HepG2 (cell line): ENCODE results near the gene OR51F1. TPM values are rescaled to one million over a fixed set of nuclear protein-coding genes. Genes with fewer than 3 reads are reported as not detected.

Experiments
- ATAC-seq: fragments of 200-7000 bp; cut with Tn5 transposase; 3 replicates; pipeline ENCODE4 v1.9.1; 2020; ENCODE audit warnings: mild to moderate bottlenecking, moderate library complexity
- Bru-seq: library from RNA; stranded (reverse); fragments of 400-500 nt; gene quantifications from one replicate; lab custom pipeline; 2021; lab: Mats Ljungman, UMichigan
- BruChase-seq, 2 experiments: library from RNA; stranded (reverse); fragments of 400-500 nt; gene quantifications; one replicate each; lab custom pipeline; 2021; lab: Mats Ljungman, UMichigan
- BruUV-seq: library from RNA; stranded (reverse); fragments of 400-500 nt; replicated peaks from 2 replicates; lab custom pipeline; 2021; lab: Mats Ljungman, UMichigan
- CTCF ChIA-PET: fragments of 300-600 bp; formaldehyde crosslinking; extraction: SDS; loops from one replicate; lab custom pipeline; 2021; ENCODE audit warnings: low total read pairs, inconsistent platforms, low intra/inter-chr PET ratio; lab: Yijun Ruan, JAX
- POLR2A ChIA-PET: fragments of 350-600 bp; sonication (Branson Sonifier 250); formaldehyde crosslinking; loops from one replicate; lab custom pipeline; 2020; ENCODE audit warnings: antibody characterized with exemption, inconsistent platforms; lab: Yijun Ruan, JAX
- DNase-seq: peaks from one replicate; pipeline ENCODE4 v3.0.0-alpha.2; 2015; ENCODE audit warnings: low spot score
- FAIRE-seq: peaks from 3 replicates; lab custom pipeline; 2011; peaks lifted over from hg19 to GRCh38; lab: Jason Lieb, UNC
- H2AFZ ChIP-seq: one replicate; pipeline ENCODE4 v1.6.1; 2011; ENCODE audit warnings: low read length, inconsistent platforms
- H3K27ac ChIP-seq: fragments of 300-600 bp; 3 replicates; pipeline ENCODE4 v1.8.0; 2011; ENCODE audit warnings: mixed run types, mild to moderate bottlenecking, mixed read lengths, low read length, inconsistent platforms; ENCODE audit not compliant: insufficient read depth; ENCODE audit errors: extremely low read length
- H3K27me3 ChIP-seq, 2 experiments: fragments of 200-600 bp in 1 of 2; 2 replicates in 1 of 2; 3 replicates in 1 of 2; pipeline versions ENCODE4 v1.6.0 to v1.8.0; 2011; ENCODE audit warnings: low read length in 2 of 2, mild to moderate bottlenecking in 2 of 2, moderate library complexity in 2 of 2, inconsistent platforms in 1 of 2; ENCODE audit not compliant: insufficient read depth in 2 of 2, control insufficient read depth in 1 of 2
- H3K36me3 ChIP-seq, 2 experiments: fragments of 200-600 bp in 1 of 2; replicated peaks in 1 of 2; 2 replicates in 1 of 2; 3 replicates in 1 of 2; pipeline versions ENCODE4 v1.5.1 to v1.8.0; 2011; ENCODE audit warnings: low read length in 2 of 2, inconsistent platforms in 1 of 2; ENCODE audit not compliant: insufficient read depth in 2 of 2, control insufficient read depth in 1 of 2
- H3K4me1 ChIP-seq: 2 replicates; pipeline ENCODE4 v1.5.1; 2012; ENCODE audit warnings: low read length, inconsistent platforms; ENCODE audit not compliant: insufficient read depth
- H3K4me2 ChIP-seq: 2 replicates; pipeline ENCODE4 v1.6.0; 2011; ENCODE audit warnings: low read depth, low read length, inconsistent platforms
- H3K4me3 ChIP-seq, 3 experiments: fragments of 200-600 bp in 1 of 3; sonication (generic), shearing (Covaris generic) in 1 of 3; replicated peaks in 1 of 3; 2 replicates each; pipeline ENCODE4 v1.5.1; 2011 to 2016; ENCODE audit warnings: low read length in 3 of 3, inconsistent platforms in 2 of 3, low read depth in 2 of 3, mild to moderate bottlenecking in 2 of 3, control low read depth in 1 of 3, mixed read lengths in 1 of 3; ENCODE audit not compliant: insufficient read depth in 1 of 3
- H3K79me2 ChIP-seq: one replicate; pipeline ENCODE4 v1.6.1; 2011; ENCODE audit warnings: low read length, inconsistent platforms; ENCODE audit not compliant: insufficient read depth
- H3K9ac ChIP-seq: 2 replicates; pipeline ENCODE4 v1.6.0; 2011; ENCODE audit warnings: mild to moderate bottlenecking, low read depth, low read length, inconsistent platforms; ENCODE audit not compliant: insufficient read depth
- H3K9me3 ChIP-seq: 2 replicates; pipeline ENCODE4 v1.5.1; 2012; ENCODE audit warnings: mild to moderate bottlenecking, low read length
- H4K20me1 ChIP-seq: 2 replicates; pipeline ENCODE4 v1.6.0; 2011; ENCODE audit warnings: inconsistent platforms, mild to moderate bottlenecking, low read length, moderate library complexity; ENCODE audit not compliant: insufficient read depth
- MLLT10 ChIP-seq: sonication (generic); formaldehyde crosslinking; IDR thresholded peaks from 2 replicates; pipeline ENCODE4 v1.4.0; 2020; ENCODE audit warnings: missing genetic modification reagents
- PCBP1 ChIP-seq: fragments of 200-400 bp; formaldehyde crosslinking; IDR thresholded peaks from 2 replicates; pipeline ENCODE4 v1.6.1; 2017; ENCODE audit warnings: mild to moderate bottlenecking, low read depth, low read length, borderline replicate concordance
- ZNF687 ChIP-seq: sonication (generic); formaldehyde crosslinking; IDR thresholded peaks from 2 replicates; pipeline ENCODE4 v1.5.1; 2020; ENCODE audit warnings: mild to moderate bottlenecking, missing genetic modification reagents, moderate library complexity
- ZNF816 ChIP-seq: sonication (generic); formaldehyde crosslinking; IDR thresholded peaks from 2 replicates; pipeline ENCODE4 v1.8.0; 2022; ENCODE audit warnings: missing genetic modification reagents, mild to moderate bottlenecking, borderline replicate concordance
- WGBS: methylation state at CpG from one replicate; pipeline ENCODE4 v1.1.6; 2017; ENCODE audit warnings: low lambda C conversion rate; 5-methylcytosine and 5-hydroxymethylcytosine counted together
- in situ Hi-C: cut with HindIII; loops from 2 replicates; pipeline ENCODE4 v1.10.0; 2017; ENCODE audit warnings: low pct_unique_long_range_greater_than_20kb; ENCODE audit not compliant: extremely low pct_ligation_motif_present
- intact Hi-C: fragments of 100-400 bp; cut with micrococcal nuclease; formaldehyde crosslinking; loops from one replicate; pipeline ENCODE4 v1.10.0; 2022; ENCODE audit not compliant: unreplicated experiment
- long read RNA-seq, 2 experiments: library from RNA in 1 of 2; library from polyadenylated mRNA in 1 of 2; stranded (forward) in 1 of 2; unstranded in 1 of 2; transcript quantifications; one replicate each; pipeline ENCODE4 v2.0.0, GENCODE V29; 2019 to 2022
- polyA minus RNA-seq, 3 experiments: library from RNA; depleted of rRNA, polyadenylated mRNA; stranded (reverse); fragments of >200 nt; gene quantifications; 2 replicates each; pipeline ENCODE4 v1.2.3, GENCODE V29; 2011; ENCODE audit warnings: low replicate concordance in 1 of 3
- polyA plus RNA-seq, 8 experiments: library from polyadenylated mRNA; depleted of rRNA in 3 of 8; stranded (reverse) in 7 of 8; unstranded in 1 of 8; fragments of >200 nt; fragmentation: Illumina TruSeq in 4 of 8; extraction: Trizol in 4 of 8; gene quantifications; 2 replicates each; pipeline versions ENCODE4 v1.2.1 to v1.2.3, GENCODE V29; 2011 to 2016; ENCODE audit warnings: low read depth in 4 of 8, missing spikeins in 1 of 8, mixed read lengths in 1 of 8; ENCODE audit not compliant: insufficient read depth in 1 of 8
- total RNA-seq, 5 experiments: library from RNA; depleted of rRNA; stranded (reverse); fragments of >200 nt; fragmentation: Illumina TruSeq; extraction: Trizol; gene quantifications; 2 replicates each; pipeline ENCODE4 v1.2.3, GENCODE V29; 2016; ENCODE audit warnings: low read depth in 1 of 5

OR51F1 gene
- total RNA-seq (2016; rRNA removed; fragmentation: Illumina TruSeq; extraction: Trizol) (not detected in 2 replicates), polyA plus RNA-seq (2011; rRNA removed) (not detected in 2 replicates), polyA minus RNA-seq (2011; rRNA and poly(A)+ RNA removed; ENCODE audit: low replicate concordance) (not detected in 2 replicates), Bru-seq, nascent RNA (not detected), BruChase-seq, experiment 1, labeled RNA remaining after a 6-hour chase (not detected), BruChase-seq, experiment 2, labeled RNA remaining after a 2-hour chase (not detected)
- total RNA-seq (2016; cell fraction: cytosol; rRNA removed; fragmentation: Illumina TruSeq; extraction: Trizol; ENCODE audit: low read depth) = not detected in 2 replicates
- not detected in 2 replicates for total RNA-seq (2016; cell fraction: insoluble cytoplasmic fraction; rRNA removed; fragmentation: Illumina TruSeq; extraction: Trizol)
- total RNA-seq (2016; cell fraction: membrane; rRNA removed; fragmentation: Illumina TruSeq; extraction: Trizol) = not detected in 2 replicates
- not detected in 2 replicates for total RNA-seq (2016; cell fraction: nucleus; rRNA removed; fragmentation: Illumina TruSeq; extraction: Trizol)
- polyA plus RNA-seq (2011; cell fraction: cytosol; rRNA removed) = not detected in 2 replicates
- polyA plus RNA-seq (2011; cell fraction: nucleus; rRNA removed) = not detected in 2 replicates
- polyA plus RNA-seq (2012) = not detected in 2 replicates
- not detected in 2 replicates for polyA plus RNA-seq (2016; cell fraction: cytosol; fragmentation: Illumina TruSeq; extraction: Trizol; ENCODE audit: low read depth)
- polyA plus RNA-seq (2016; cell fraction: insoluble cytoplasmic fraction; fragmentation: Illumina TruSeq; extraction: Trizol; ENCODE audit: low read depth) = not detected in 2 replicates
- polyA plus RNA-seq (2016; cell fraction: membrane; fragmentation: Illumina TruSeq; extraction: Trizol; ENCODE audit: low read depth) = not detected in 2 replicates
- not detected in 2 replicates for polyA plus RNA-seq (2016; cell fraction: nucleus; fragmentation: Illumina TruSeq; extraction: Trizol; ENCODE audit: insufficient read depth, low read depth)
- not detected in 2 replicates for polyA minus RNA-seq (2011; cell fraction: cytosol; rRNA and poly(A)+ RNA removed)
- polyA minus RNA-seq (2011; cell fraction: nucleus; rRNA and poly(A)+ RNA removed) = not detected in 2 replicates
- long read RNA-seq, experiment 1 = 0 reads
- long read RNA-seq, experiment 2 = 0 reads

- H3K9ac ChIP-seq = no peak within 1 kb of the TSS
- no peak within 1 kb of the TSS for H3K4me3 ChIP-seq
- ChIA-PET POLR2A (no interaction called here), CTCF (no interaction called here)
- in situ Hi-C loops = no loop called here
- H2AFZ ChIP-seq = no peak within 1 kb of the TSS
- H3K27me3 ChIP-seq = no peaks in the 10 kb centered on the region
- WGBS = 6% methylated on average over 1 of the region's 1 CpG
- no peak within 1 kb of the TSS for H3K27ac ChIP-seq
- H3K9me3 ChIP-seq = no peaks in the 10 kb centered on the region
- no peak within 1 kb of the TSS for H3K4me2 ChIP-seq
- ATAC-seq (no peak), DNase-seq (no peak), FAIRE-seq (no peak)
- no peaks in the 10 kb centered on the region for H3K36me3 ChIP-seq
- BruUV-seq = no TSS peak
- intact Hi-C loops = no loop called here
- H3K79me2 ChIP-seq = no peaks in the 10 kb centered on the region
- no peak for TF ChIP-seq ZNF687 (CRISPR knock-in tag)
- no peak for TF ChIP-seq PCBP1
- no peak for TF ChIP-seq MLLT10 (CRISPR knock-in tag)
- no peak for TF ChIP-seq ZNF816 (CRISPR knock-in tag)
- no peaks in the 10 kb centered on the region for H3K4me1 ChIP-seq
- H4K20me1 ChIP-seq = no peaks in the 10 kb centered on the region
These were observed at the start of gene OR51F1 for GRCh38 chr11:4769838-4770237. Gene OR51F1 (minus strand): TSS chr11:4769938. CDS start chr11:4769938, 0 bp downstream.
